Natural killer cell (primary cell): Measurements from ENCODE around the gene SORL1. TPM values are rescaled to one million over a fixed set of nuclear protein-coding genes. Genes with fewer than 3 reads are reported as not detected.
A peak's percentile ranks its signal among the peaks of the same experiment; 100 is the strongest.

Source experiments
- ATAC-seq, 3 donors: fragments of 150-1000 bp in 2 of 3; fragments of 200-7000 bp in 1 of 3; cut with Tn5 transposase; 1 replicate in 1 of 3; 2 replicates in 2 of 3; pipeline ENCODE4 v1.10.0; 2021; ENCODE audit warnings: mild to moderate bottlenecking in 2 of 3, moderate library complexity in 2 of 3
- DNase-seq, 2 donors: peaks; one replicate each; pipeline versions ENCODE4 v3.0.0 to v3.0.0-alpha.2; 2013 to 2021; ENCODE audit warnings: mixed read lengths in 1 of 2
- H3K27ac ChIP-seq: one replicate; pipeline ENCODE4 v1.5.1; 2013; ENCODE audit warnings: mild to moderate bottlenecking, low read length
- H3K27me3 ChIP-seq: one replicate; pipeline ENCODE4 v1.6.1; 2013; ENCODE audit warnings: low read length; ENCODE audit not compliant: control insufficient read depth, insufficient read depth
- H3K36me3 ChIP-seq: one replicate; pipeline ENCODE4 v1.6.1; 2013; ENCODE audit warnings: low read length; ENCODE audit not compliant: control insufficient read depth, insufficient read depth
- H3K4me1 ChIP-seq: one replicate; pipeline ENCODE4 v1.6.1; 2013; ENCODE audit warnings: low read length; ENCODE audit not compliant: control insufficient read depth, insufficient read depth
- H3K4me3 ChIP-seq: one replicate; pipeline ENCODE4 v1.5.1; 2013; ENCODE audit warnings: low read length
- H3K9me3 ChIP-seq: one replicate; pipeline ENCODE4 v1.6.1; 2013; ENCODE audit warnings: low read length; ENCODE audit not compliant: control insufficient read depth, insufficient read depth
- H3K27ac Mint-ChIP-seq, 2 donors: one replicate each; pipeline ENCODE4 v1.8.0; 2022; ENCODE audit warnings: mild to moderate bottlenecking in 2 of 2, mixed read lengths in 2 of 2, moderate library complexity in 1 of 2
- H3K27me3 Mint-ChIP-seq, 2 donors: one replicate each; pipeline ENCODE4 v1.8.0; 2022; ENCODE audit warnings: low read depth in 2 of 2, mixed read lengths in 2 of 2
- H3K36me3 Mint-ChIP-seq: one replicate; pipeline ENCODE4 v1.8.0; 2022; ENCODE audit warnings: mixed read lengths
- H3K4me1 Mint-ChIP-seq, 2 donors: one replicate each; pipeline ENCODE4 v1.8.0; 2022; ENCODE audit warnings: mixed read lengths in 2 of 2
- H3K4me3 Mint-ChIP-seq: one replicate; pipeline ENCODE4 v1.8.0; 2022; ENCODE audit warnings: mild to moderate bottlenecking, moderate library complexity, mixed read lengths
- H3K9me3 Mint-ChIP-seq, 2 donors: one replicate each; pipeline ENCODE4 v1.8.0; 2022; ENCODE audit warnings: mixed read lengths in 2 of 2
- CTCF ChIP-seq: fragments of 200-600 bp; IDR thresholded peaks from one replicate; pipeline ENCODE4 v1.8.0; 2022; ENCODE audit warnings: antibody characterized with exemption
- WGBS: methylation state at CpG from one replicate; pipeline ENCODE4 v1.1.7; 2013; ENCODE audit warnings: missing lambda C conversion rate; ENCODE audit not compliant: insufficient coverage; 5-methylcytosine and 5-hydroxymethylcytosine counted together
- intact Hi-C: fragments of 100-400 bp; cut with micrococcal nuclease; formaldehyde crosslinking; loops from one replicate; pipeline ENCODE4 v1.14.2; 2022
- total RNA-seq, 4 donors: library from RNA; stranded (reverse); fragments of 120-200 nt in 1 of 4; gene quantifications; one replicate each; pipeline versions ENCODE4 v1.2.3 to v1.2.4, GENCODE V29; 2013 to 2022

SORL1 gene
- total RNA-seq, 3 donors from 2014 or later (not counting 1 experiment from before 2014, with no cell fraction given), result 386 to 519 (median 456) TPM

- Histone ChIP-seq H3K4me3 (no peak overlapping the region), H3K36me3 (peaks cover 24% of the 10 kb centered on the region), H3K9me3 (no peaks in the 10 kb centered on the region), H3K27ac (peak overlapping the region; percentile 73), H3K27me3 (no peaks in the 10 kb centered on the region), H3K4me1 (peaks cover 84% of the 10 kb centered on the region)
- H3K9me3 Mint-ChIP-seq, result no peaks in the 10 kb centered on the region
- peaks cover 11% of the 10 kb centered on the region for H3K36me3 Mint-ChIP-seq
- no peaks in the 10 kb centered on the region for H3K27me3 Mint-ChIP-seq
- WGBS, result 12% methylated on average over 2 of the region's 2 CpGs
- H3K4me1 Mint-ChIP-seq, result peaks cover 95 to 100% of the 10 kb centered on the region in 2 donors
- intact Hi-C loops, result loop anchor here (1.0 to 2.0 kb wide), 3 partner anchors 8 to 42 kb away; no protein-coding TSS in a partner anchor
- ATAC-seq, result peak; percentile 74 to 89 (median 88)
- peak overlapping the region; percentile 98 to 99 for H3K27ac Mint-ChIP-seq
- peak; percentile 42 to 54 for DNase-seq
- no peak for TF ChIP-seq CTCF
- peak overlapping the region; percentile 88 for H3K4me3 Mint-ChIP-seq
These were observed 20.2 kb downstream of the SORL1 start for GRCh38 chr11:121472312-121472711.

GRCh38 chr11:121473064-121473777, 21.1 kb downstream of the SORL1 start:
- Histone ChIP-seq H3K4me3 (no peak overlapping the region), H3K9me3 (no peaks in the 10 kb centered on the region), H3K4me1 (peaks cover 84% of the 10 kb centered on the region), H3K27ac (peak overlapping the region; percentile 73), H3K27me3 (no peaks in the 10 kb centered on the region), H3K36me3 (peaks cover 31% of the 10 kb centered on the region)
- peaks cover 11% of the 10 kb centered on the region for H3K36me3 Mint-ChIP-seq
- peaks cover 89 to 95% of the 10 kb centered on the region in 2 donors for H3K4me1 Mint-ChIP-seq
- H3K27me3 Mint-ChIP-seq, result no peaks in the 10 kb centered on the region
- H3K27ac Mint-ChIP-seq, result peak overlapping the region; percentile 98 to 99
- ATAC-seq (peak in 1 of 3 donors; percentile 40), DNase-seq (no peak)
- H3K9me3 Mint-ChIP-seq, result no peaks in the 10 kb centered on the region
- TF ChIP-seq CTCF, result no peak
- 93% methylated on average over 8 of the region's 8 CpGs for WGBS
- peak overlapping the region; percentile 88 for H3K4me3 Mint-ChIP-seq
- intact Hi-C loops, result loop anchor here (2.0 kb wide), 1 partner anchor 42 kb away; no protein-coding TSS in a partner anchor

- Histone ChIP-seq H3K4me3 (no peak overlapping the region), H3K27ac (no peak overlapping the region), H3K27me3 (no peaks in the 10 kb centered on the region), H3K9me3 (no peaks in the 10 kb centered on the region), H3K4me1 (peaks cover 85% of the 10 kb centered on the region), H3K36me3 (peaks cover 45% of the 10 kb centered on the region)
- Mint-ChIP-seq H3K9me3 (no peaks in the 10 kb centered on the region), H3K27ac (peak overlapping the region; percentile 98 to 99), H3K4me1 (peaks cover 80 to 95% of the 10 kb centered on the region in 2 donors), H3K36me3 (peaks cover 7% of the 10 kb centered on the region), H3K4me3 (no peak overlapping the region), H3K27me3 (no peaks in the 10 kb centered on the region)
- no peak for DNase-seq
- intact Hi-C loops, result no loop called here
- TF ChIP-seq CTCF, result no peak
- 94% methylated on average over 7 of the region's 7 CpGs for WGBS
- no peak for ATAC-seq
These were observed 22.6 kb downstream of the SORL1 start for GRCh38 chr11:121474680-121475079.
